Right kidney (tissue), 1 donor: ENCODE measurements around the gene MICAL3.

ENCODE experiments used
- DNase-seq: peaks from one replicate; pipeline ENCODE4 v3.0.0-alpha.2; 2016

Gene MICAL3

DNA sequence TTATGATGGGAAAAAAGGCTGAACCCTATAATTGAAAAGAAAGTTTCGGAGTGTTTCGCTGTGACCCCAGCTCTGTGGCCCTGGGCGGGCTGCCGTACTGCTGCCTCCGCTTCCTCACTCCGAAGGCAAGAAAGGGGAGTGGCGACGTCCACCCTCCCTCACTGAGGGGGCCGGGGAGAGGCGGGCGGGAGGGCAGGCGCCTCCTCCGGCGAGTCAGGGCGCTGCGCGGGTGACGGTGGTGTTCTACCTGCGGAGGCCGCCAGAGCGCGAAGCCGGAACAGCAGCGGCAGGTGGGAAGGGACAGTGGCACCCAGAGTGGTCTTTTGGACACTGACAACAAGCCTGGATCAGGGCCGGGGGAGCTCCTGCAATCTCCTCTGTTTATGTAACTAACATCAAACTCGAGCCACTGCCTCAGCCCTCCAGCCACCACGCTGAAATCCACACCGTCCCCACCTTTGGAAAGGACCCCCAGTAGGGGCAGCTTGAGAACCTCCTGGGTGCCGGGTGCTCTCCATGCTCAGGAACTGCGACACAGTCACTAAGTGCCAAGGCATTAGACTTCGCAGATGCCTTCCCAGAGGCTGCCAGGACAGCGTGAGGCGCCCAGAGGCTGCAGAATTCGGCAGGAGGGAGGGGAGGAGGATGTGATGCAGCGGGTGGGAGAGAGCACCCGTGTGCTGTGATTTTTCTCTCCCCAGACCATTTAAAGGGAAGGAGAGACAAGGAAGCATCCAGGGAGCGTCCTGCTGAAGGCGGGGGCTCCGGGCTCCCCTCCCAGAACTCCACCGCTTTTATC lies 275.6 kb downstream of the MICAL3 start:
- DNase-seq, result peak; percentile 40

DNA sequence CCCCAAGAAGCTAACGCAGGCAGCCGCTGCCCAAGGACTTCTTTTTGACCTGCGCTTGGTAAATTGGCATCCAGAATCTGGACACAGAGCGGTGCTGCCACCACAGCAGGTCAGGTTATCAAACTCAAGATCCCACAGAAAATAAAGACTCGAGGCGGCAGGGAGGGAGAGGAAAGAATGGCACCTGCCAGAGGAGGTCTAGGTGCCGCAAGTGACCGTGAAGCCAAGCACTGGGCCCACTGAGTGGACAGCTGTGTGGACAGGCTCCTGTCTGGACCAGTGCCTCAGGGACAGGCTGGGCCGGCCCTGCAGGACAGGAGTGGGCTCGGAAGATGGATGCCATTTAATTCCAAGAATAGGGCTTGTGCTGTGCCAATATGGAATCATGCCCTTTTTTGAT lies 277.4 kb downstream of the MICAL3 start:
- DNase-seq, result no peak

DNA sequence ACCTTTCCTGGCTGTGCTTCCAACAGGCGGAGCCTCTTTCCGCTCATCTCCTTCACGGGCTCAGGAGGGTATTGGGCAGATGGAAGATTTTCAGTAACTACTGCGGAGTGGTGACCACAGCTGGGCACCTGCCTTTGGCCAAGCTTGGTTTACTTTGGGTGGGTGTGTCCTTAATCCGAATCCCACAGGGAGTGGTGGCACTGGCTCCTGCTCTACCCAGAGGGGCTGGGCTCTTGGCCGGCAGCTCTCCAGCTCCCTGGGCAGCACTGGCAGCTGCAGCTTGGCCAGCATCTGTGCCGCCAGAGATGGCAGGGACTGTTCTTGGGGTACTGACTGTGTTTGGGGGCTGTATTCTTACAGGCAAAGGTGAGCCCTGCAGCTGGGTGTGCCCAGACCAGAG lies 279.9 kb downstream of the MICAL3 start:
- no peak for DNase-seq

GRCh38 chr22:17743661-17744411 lies 280.5 kb downstream of the MICAL3 start:
- no peak for DNase-seq

GRCh38 chr22:17742527-17742902 lies 281.8 kb downstream of the MICAL3 start:
- no peak for DNase-seq

GRCh38 chr22:17741866-17742526 lies 282.4 kb downstream of the MICAL3 start:
- DNase-seq, result no peak

DNA sequence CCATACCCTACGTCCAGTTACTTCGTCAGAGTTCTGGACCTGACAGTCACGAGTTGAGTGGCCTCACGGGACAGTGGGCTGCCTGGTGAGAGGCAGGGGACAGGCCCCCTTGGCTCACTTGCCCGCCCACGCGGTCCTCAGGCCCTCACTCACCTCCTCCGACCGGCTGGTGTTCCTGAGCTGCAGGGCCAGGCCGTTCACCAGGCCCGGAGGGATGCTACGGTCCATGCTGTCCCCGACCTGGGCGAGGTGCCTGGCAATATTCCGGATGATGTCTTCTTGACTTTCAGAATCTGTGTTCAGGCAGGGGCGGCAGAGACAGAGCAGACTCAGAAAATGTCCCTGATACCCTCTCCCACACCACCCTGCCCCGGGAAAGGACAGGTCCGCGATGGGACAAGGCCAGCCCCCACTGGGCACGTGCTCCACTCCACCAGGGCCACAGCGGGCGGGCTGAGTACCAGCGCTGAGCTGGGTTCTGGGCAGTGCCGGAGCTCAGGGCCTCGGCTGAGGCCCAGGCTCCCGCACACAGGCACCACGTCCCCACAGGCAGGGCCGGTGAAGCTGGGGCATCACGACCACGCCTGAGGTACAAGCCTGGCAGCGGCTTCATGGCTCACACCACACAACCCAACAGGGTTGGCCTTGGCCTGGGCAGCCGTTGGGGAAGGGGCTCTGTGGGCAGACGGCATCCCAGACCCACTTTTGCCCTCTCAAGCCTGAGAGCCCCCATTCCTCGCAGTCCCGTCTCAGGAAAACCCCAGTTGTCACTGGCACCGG lies 285.0 kb downstream of the MICAL3 start:
- no peak for DNase-seq

- no peak for DNase-seq
Observed at GRCh38 chr22:17738386-17739128, 285.8 kb downstream of the MICAL3 start.
